Stimulated activated naive CD8-positive, alpha-beta T cell treated with anti-CD3 and anti-CD28 coated beads, Interleukin-15, Interleukin-2, amounts not matched to agents 100 ng/mL and 50 ng/mL, for 24 hours (primary cell): ENCODE data around the gene TBX2.

Experiments used
- H3K27ac Mint-ChIP-seq: one replicate; pipeline ENCODE4 v1.8.0; 2021; ENCODE audit warnings: mild to moderate bottlenecking, mixed read lengths
- H3K27me3 Mint-ChIP-seq: one replicate; pipeline ENCODE4 v1.8.0; 2021; ENCODE audit warnings: mixed read lengths
- H3K36me3 Mint-ChIP-seq: one replicate; pipeline ENCODE4 v1.8.0; 2021; ENCODE audit warnings: low read depth, mixed read lengths
- H3K4me1 Mint-ChIP-seq: one replicate; pipeline ENCODE4 v1.8.0; 2021; ENCODE audit warnings: low read depth, mixed read lengths
- H3K4me3 Mint-ChIP-seq: one replicate; pipeline ENCODE4 v1.8.0; 2021; ENCODE audit warnings: mild to moderate bottlenecking, mixed read lengths
- H3K9me3 Mint-ChIP-seq: one replicate; pipeline ENCODE4 v1.8.0; 2021; ENCODE audit warnings: mixed read lengths

Gene TBX2

DNA sequence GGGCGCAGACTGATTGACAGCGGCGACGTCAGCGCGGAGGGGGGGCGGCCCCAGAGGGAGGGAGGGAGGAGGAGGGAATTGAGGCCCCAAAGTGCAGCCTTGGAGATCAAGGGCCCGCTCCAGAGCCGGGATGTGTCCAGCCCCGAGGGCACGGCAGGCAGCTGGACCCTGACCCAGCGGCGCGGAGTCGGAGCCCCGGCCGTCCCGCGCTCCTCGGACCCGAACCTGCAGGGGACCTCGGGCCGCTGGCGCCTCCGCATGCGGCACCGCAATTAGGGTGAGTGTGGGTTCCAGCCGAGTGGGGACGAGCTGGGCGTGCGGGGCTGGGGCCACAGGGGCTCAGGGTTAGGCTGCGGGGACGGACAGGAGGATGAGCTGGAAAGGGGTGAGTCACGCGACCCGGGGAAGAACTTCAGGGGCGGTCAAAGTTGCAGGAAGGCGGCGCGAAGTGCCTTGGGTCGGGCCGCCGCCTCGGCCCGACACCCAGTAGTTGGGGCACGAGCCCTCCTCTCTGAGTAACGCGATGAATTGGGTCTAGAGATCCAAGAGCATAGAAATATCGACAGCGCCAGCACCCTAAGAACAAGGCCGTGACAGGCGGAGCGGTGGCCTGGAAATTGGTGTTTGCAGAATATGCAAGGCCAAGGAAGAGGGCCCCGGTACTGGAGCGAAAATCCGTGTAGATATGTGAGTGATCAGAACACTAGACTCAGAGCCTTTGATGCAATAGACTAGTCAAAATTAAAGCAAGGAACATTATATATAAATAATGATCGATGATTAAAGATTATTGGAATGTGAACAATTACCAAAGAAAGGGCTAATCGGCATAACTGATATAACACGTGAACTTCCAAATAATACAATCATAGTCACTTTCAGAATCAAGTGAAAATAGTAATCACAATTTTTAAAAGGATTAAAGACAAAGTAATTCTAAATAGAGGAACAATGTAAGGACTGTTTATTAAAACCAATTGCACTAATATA is 53.0 kb downstream of the TBX2 start, which contains the start of gene TBX4:
TBX4 (plus strand) TSS at position 122 of the 990 bp plus-strand sequence. CDS start 4,069 bp downstream, outside the sequence.
- Mint-ChIP-seq H3K4me3 (peak within 1 kb of the TSS; percentile 45), H3K9me3 (no peaks in the 10 kb centered on the region), H3K36me3 (peaks cover 3% of the 10 kb centered on the region), H3K4me1 (peaks cover 26% of the 10 kb centered on the region), H3K27me3 (peaks cover 65% of the 10 kb centered on the region), H3K27ac (no peak within 1 kb of the TSS)

DNA sequence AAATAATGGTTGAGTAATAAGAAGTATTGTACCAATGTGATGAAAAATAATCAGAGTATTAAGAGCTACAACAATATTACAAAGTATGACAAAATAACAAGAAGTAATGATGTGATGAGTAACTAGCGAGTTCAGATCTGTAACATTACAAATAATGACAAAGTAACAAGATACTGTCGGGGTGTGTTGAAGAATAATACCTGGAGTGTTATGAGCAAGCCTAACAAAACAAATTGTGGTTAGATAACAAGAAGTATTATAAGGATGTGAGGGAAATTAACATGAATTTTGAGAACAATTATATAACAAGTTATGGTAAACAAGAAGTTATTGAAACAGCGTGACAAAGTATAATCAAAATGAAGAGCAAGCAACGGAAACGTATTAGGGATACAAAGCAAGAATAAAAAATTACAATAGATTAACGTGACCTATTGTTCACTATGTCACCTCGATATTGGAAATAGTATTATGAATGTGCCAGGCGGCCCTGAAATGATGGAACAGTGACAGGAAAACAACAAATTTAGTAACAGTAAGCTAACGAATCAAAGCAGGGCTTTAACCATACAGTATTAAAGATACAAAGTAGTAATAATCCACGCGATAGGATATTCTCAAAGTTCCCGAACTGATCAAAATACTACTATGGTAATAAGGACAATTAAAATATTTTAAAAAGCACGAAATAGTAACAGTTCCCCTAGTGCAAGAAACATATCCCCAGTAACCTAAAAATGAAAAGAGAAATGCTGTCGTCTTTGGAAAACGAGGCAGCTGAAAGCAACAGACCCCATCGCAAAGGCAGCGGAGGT is 54.1 kb downstream of the TBX2 start:
- peaks cover 71% of the 10 kb centered on the region for H3K27me3 Mint-ChIP-seq
- no peaks in the 10 kb centered on the region for H3K9me3 Mint-ChIP-seq
- peak overlapping the region; percentile 34 for H3K27ac Mint-ChIP-seq
- peaks cover 26% of the 10 kb centered on the region for H3K4me1 Mint-ChIP-seq
- H3K4me3 Mint-ChIP-seq = peak overlapping the region; percentile 14
- peaks cover 3% of the 10 kb centered on the region for H3K36me3 Mint-ChIP-seq

DNA sequence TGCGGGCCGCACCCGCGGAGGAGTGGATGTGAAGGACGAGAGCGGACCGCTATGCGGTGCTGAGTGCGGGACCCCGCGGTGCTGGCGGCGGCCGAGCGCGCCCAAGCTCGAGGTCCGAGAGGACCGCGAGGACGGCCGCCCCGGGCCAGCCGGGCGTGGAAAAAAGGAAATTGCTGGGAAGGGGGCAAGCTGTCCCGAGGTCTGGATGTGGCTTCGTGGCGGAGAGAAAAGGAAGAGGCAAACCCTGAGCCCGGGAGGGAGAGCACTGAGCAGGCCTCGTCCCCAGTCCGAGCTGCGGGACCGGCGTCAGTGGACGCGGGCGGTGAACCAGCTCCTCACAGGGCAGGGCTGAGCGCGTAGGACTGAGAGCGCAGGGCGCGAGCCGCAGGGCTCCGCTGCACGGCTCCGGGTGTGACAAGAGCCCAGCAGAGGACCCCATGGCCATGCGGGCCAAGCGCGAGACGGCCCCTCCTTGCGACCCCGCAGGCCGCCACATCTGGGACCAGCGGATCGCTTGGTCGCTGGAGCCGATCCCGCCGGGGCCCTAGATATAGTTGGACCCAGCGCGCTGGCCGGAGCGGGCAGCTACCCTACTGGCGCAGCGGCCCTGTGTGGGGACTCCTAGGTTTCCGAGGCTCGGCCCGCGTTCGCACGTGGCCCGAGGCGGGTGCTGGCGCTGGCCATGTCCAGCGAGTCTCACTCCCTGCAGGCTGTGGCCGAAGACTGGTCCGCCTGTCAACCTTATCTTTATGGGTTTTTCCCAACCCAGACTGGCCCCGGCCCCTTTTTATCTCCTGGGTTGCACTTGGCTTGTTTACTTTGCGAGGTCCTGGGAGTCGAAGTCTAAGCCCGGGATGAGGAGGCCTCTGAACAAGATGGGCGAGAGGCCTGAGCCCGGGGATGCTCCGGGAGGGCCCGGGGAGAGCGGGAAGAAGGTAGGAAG is 55.0 kb downstream of the TBX2 start:
- H3K4me1 Mint-ChIP-seq = peaks cover 26% of the 10 kb centered on the region

DNA sequence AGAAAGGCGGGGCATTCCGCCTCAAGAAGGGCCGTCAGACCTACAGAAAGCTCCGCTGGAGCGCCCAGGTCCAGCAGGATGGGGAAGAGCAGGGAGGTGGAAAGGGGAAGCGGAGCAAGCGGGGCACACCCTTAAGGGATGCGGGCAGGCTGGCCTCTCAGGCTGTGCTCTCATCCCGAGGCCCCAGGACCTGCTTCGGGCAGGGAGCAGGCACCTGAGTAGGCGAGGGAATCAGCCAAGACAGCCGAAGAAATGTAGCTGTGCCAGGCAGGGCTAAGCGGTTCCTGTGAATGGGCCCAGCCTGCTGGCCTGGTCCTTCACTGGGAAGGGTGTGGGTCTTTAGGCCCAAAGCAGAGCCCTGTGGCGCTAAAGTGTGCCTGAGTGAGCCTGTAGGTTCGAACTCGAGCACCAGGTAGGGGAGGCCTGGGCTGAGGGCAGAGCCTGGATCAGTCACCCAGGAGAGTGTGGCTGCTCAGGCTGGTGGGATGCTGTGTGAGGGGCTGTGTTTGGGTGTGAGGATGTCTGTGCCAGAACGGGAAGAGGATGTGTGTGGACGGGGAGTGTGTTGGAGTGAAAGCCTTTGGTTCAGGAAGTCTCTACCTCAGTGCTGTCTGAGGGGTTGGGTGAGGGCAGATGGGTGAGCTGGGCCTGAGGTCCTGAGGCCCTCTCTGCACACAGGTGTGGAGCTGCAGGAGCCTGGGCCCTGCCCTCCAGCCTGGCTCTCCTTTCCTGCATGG is 55.8 kb downstream of the TBX2 start:
- Mint-ChIP-seq H3K27ac (no peak overlapping the region), H3K9me3 (no peaks in the 10 kb centered on the region), H3K4me3 (no peak overlapping the region), H3K27me3 (peaks cover 80% of the 10 kb centered on the region), H3K36me3 (peaks cover 3% of the 10 kb centered on the region), H3K4me1 (peaks cover 27% of the 10 kb centered on the region)

More for the DNA sequence above, 55.0 kb downstream of the TBX2 start:
- Mint-ChIP-seq H3K4me3 (peak overlapping the region; percentile 14), H3K36me3 (peaks cover 3% of the 10 kb centered on the region), H3K27me3 (peaks cover 77% of the 10 kb centered on the region), H3K27ac (no peak overlapping the region), H3K9me3 (no peaks in the 10 kb centered on the region)

DNA sequence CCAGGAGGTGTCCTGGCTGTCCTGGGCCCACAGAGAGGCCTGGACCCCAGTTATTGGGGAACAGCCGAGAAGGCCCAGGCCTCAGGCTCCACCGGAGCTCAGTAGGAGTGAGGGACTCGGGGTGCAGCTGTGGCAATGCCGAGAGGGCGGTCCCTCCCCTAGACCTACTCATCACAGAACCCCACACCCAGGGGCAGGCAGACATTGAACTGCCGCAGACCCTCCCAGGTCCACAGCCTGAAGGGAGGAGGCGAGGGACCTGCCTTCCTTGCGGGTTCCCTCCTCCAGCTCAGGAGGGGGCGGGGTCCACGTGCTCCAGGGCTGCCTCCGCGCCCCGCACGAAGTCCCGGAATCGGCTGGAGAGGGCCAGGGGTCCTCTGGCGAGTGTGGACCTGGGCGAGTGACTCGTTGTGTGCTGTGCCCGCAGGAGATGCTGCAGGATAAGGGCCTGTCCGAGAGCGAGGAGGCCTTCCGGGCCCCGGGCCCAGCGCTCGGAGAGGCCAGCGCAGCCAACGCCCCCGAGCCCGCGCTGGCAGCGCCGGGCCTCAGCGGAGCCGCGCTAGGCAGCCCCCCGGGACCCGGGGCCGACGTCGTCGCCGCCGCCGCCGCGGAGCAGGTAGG is 56.5 kb downstream of the TBX2 start:
- peaks cover 3% of the 10 kb centered on the region for H3K36me3 Mint-ChIP-seq

DNA sequence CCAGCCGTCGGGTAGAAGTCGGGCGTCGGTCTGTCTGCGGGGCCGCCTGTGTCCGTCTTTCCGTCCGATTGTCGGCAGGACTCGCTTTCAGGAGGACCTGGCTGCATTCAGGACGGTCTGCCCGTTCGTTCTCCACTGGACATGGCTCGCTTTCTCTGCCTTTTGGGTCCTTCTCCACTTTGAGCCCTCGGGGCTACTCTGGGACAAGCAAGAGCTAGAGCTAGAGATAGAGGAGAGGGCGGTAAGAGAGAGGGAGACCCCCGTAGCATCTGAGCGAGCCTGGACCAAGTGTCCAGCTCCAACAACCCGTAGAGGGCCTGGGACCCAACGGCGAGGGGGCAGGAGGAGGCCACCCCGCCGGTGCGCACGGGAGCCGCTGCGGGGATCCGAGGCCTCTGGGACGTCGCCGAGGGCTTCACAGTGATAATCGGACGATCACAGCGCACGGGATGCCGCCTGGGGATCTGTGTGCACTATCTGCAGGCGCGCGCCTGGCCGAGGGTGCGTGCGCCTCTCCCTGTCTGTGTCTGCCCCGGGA is 57.1 kb downstream of the TBX2 start:
- Mint-ChIP-seq H3K27ac (no peak overlapping the region), H3K9me3 (no peaks in the 10 kb centered on the region), H3K4me3 (peak overlapping the region; percentile 56), H3K27me3 (peaks cover 84% of the 10 kb centered on the region), H3K36me3 (peaks cover 3% of the 10 kb centered on the region), H3K4me1 (peaks cover 28% of the 10 kb centered on the region)

More for the DNA sequence above, 56.5 kb downstream of the TBX2 start:
- Mint-ChIP-seq H3K27me3 (peaks cover 80% of the 10 kb centered on the region), H3K9me3 (no peaks in the 10 kb centered on the region), H3K27ac (no peak overlapping the region), H3K4me1 (peaks cover 29% of the 10 kb centered on the region), H3K4me3 (no peak overlapping the region)

DNA sequence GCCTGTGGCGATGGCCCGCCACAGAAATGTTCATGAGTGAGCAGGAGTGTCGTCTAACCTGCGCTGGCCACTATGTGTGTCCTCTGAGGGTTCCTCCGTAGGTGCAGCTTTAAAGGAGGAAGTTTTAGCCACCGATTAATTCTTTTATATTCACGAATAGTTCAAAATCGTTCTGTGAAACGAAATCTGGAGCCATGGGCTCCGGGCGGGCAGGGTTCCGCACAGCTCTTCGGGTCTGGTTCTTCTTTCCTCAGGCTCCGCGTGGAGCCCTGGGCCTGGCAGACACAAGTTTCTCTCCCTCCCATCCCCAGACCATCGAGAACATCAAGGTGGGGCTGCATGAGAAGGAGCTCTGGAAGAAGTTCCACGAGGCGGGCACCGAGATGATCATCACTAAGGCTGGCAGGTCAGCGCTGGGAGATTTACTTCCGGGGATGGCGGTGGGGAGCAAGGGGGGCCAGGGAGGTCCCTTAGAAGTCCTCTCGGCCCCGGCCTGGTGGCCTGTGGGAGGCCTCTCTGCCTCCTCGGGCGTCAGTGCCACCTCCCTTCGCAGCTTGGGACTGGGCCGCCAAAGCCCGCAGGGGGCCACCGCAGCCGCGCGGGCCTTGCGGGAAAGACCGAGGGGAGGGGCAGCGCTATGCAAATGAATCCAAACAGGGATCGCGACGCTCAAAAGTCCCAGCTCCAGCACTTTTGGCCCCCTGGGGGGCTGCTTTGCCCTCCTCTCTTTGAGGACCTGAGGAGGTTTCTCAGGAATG is 57.8 kb downstream of the TBX2 start:
- H3K27ac Mint-ChIP-seq = no peak overlapping the region
- peaks cover 88% of the 10 kb centered on the region for H3K27me3 Mint-ChIP-seq
- peaks cover 28% of the 10 kb centered on the region for H3K4me1 Mint-ChIP-seq
- H3K4me3 Mint-ChIP-seq = peak overlapping the region; percentile 56
- H3K9me3 Mint-ChIP-seq = no peaks in the 10 kb centered on the region
- peaks cover 3% of the 10 kb centered on the region for H3K36me3 Mint-ChIP-seq

DNA sequence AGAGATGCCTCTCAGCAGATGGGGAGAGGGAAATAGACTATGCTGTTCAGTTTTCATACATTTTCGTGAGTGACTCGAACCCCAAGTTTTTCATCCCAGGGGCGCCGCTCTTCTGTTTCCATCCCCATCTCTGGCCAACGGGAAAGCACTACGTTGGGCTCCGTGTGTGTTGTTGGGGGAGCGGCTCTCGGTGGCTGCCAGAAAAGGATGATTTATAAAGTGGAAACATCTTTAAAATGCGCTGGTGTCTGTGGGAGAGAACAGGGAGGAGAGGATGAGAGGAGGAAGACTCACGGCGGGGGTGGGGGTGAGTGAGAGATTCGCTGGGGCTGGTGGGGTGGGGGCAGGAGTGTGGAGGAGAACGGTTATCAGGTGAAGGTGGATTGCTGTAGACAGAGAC is 58.4 kb downstream of the TBX2 start:
- H3K36me3 Mint-ChIP-seq = peaks cover 3% of the 10 kb centered on the region
- peaks cover 33% of the 10 kb centered on the region for H3K4me1 Mint-ChIP-seq
- no peaks in the 10 kb centered on the region for H3K9me3 Mint-ChIP-seq
- peaks cover 88% of the 10 kb centered on the region for H3K27me3 Mint-ChIP-seq
- no peak overlapping the region for H3K27ac Mint-ChIP-seq
- H3K4me3 Mint-ChIP-seq = no peak overlapping the region

DNA sequence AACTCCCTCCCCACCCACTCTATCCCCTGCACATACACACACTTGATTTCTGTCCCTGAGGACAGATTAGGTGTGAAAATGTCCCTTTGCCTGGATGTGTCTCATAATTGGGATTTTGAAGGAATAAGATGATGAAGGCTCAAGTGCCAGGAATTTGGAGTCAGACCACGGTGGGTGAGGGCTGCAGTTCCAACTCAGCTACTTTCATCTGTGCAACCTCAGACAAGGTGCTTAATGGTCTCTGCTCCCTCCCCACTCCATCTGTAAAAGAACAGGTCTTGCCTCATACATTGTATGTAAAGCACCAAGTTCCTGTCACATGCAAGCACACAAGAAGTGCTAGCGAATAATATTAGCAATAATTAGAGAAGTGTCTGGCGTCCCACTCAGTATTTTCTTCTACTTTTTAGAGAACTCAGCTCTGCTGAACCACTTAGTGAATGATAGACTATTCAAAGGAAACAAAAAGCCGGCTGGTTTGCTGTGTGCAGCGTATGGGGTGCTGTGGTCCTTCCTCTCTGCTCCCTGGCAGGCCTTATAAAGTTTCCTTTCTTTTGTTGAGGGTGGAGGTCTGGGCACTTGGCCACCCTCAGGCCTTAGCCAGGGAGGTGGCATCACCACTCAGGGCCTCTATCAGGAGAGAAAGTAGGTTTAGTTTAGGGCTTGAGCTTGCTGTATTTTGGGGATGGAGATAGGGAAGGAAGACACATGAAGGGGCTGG is 58.9 kb downstream of the TBX2 start:
- Mint-ChIP-seq H3K36me3 (peaks cover 3% of the 10 kb centered on the region), H3K4me1 (peaks cover 31% of the 10 kb centered on the region), H3K27me3 (peaks cover 85% of the 10 kb centered on the region), H3K9me3 (no peaks in the 10 kb centered on the region), H3K27ac (no peak overlapping the region), H3K4me3 (no peak overlapping the region)
